Vagina (tissue), 2 donors: ENCODE data around the gene ERBB4. TPM values are rescaled to one million over a fixed set of nuclear protein-coding genes. Genes with fewer than 3 reads are reported as not detected.

Experiments used
- DNase-seq, 2 donors: peaks; one replicate each; pipeline ENCODE4 v3.0.0-alpha.2; 2017; ENCODE audit errors: extremely low spot score in 2 of 2
- H3K27ac ChIP-seq: fragments of 200-600 bp; sonication (generic); one replicate; pipeline ENCODE4 v1.5.1; 2019
- H3K27me3 ChIP-seq: fragments of 200-600 bp; sonication (generic); one replicate; pipeline ENCODE4 v1.5.1; 2019
- H3K36me3 ChIP-seq, 2 donors: fragments of 200-600 bp; sonication (generic); one replicate each; pipeline ENCODE4 v1.5.1; 2017 to 2019
- H3K4me1 ChIP-seq: fragments of 200-600 bp; sonication (generic); one replicate; pipeline ENCODE4 v1.5.1; 2019
- H3K4me3 ChIP-seq, 2 donors: fragments of 200-600 bp; sonication (generic); 1 replicate in 1 of 2; 2 replicates in 1 of 2; pipeline ENCODE4 v1.5.1; 2016 to 2019
- H3K9me3 ChIP-seq: fragments of 200-600 bp; sonication (generic); one replicate; pipeline ENCODE4 v1.5.1; 2019
- CTCF ChIP-seq, 3 experiments: fragments of 450-650 bp in 2 of 3; fragments of 200-600 bp in 1 of 3; sonication (generic) in 1 of 3; IDR thresholded peaks; one replicate each; pipeline ENCODE4 v1.5.1; 2017 to 2019; ENCODE audit warnings: antibody characterized with exemption in 3 of 3, mild to moderate bottlenecking in 2 of 3, moderate library complexity in 2 of 3
- POLR2A ChIP-seq, 2 donors: fragments of 450-650 bp; IDR thresholded peaks; one replicate each; pipeline ENCODE4 v1.6.1; 2017; ENCODE audit warnings: antibody characterized with exemption in 2 of 2, mild to moderate bottlenecking in 2 of 2, moderate library complexity in 2 of 2
- POLR2AphosphoS5 ChIP-seq, 2 donors: sonication (generic); formaldehyde crosslinking; IDR thresholded peaks; one replicate each; pipeline ENCODE4 v1.9.0; 2017; ENCODE audit warnings: antibody characterized with exemption in 2 of 2, mild to moderate bottlenecking in 2 of 2, low read depth in 1 of 2; ENCODE audit not compliant: insufficient read depth in 1 of 2
- intact Hi-C: fragments of 100-400 bp; cut with DNase I; formaldehyde crosslinking; loops from one replicate; pipeline ENCODE4 v1.15.1; 2023
- total RNA-seq: library from RNA; depleted of rRNA; stranded (reverse); fragments of >200 nt; gene quantifications from one replicate; pipeline ENCODE4 v1.2.3, GENCODE V29; 2016

The ERBB4 gene
- total RNA-seq, 1 donor from 2014 or later, result 0.25 TPM

- intact Hi-C loops, result no loop called here
These were observed 208.3 kb downstream of the ERBB4 start for GRCh38 chr2:212330263-212330662.

GRCh38 chr2:212328712-212329496 lies 209.7 kb downstream of the ERBB4 start:
- Histone ChIP-seq H3K36me3 (no peaks in the 10 kb centered on the region), H3K4me1 (no peaks in the 10 kb centered on the region), H3K9me3 (no peaks in the 10 kb centered on the region), H3K27ac (no peak overlapping the region), H3K4me3 (no peak overlapping the region), H3K27me3 (no peaks in the 10 kb centered on the region)
- intact Hi-C loops, result no loop called here
- no peak for TF ChIP-seq POLR2A (IDR thresholded peaks at IDR 0.05)
- TF ChIP-seq POLR2AphosphoS5 (IDR thresholded peaks at IDR 0.05; ENCODE audit: insufficient read depth in 1 of 2, low read depth in 1 of 2), result no peak
- no peak for TF ChIP-seq CTCF (IDR thresholded peaks at IDR 0.05)
- DNase-seq, result no peak

More at GRCh38 chr2:212330263-212330662, 208.3 kb downstream of the ERBB4 start:
- no peak for TF ChIP-seq CTCF (IDR thresholded peaks at IDR 0.05)
- no peak for TF ChIP-seq POLR2AphosphoS5 (IDR thresholded peaks at IDR 0.05; ENCODE audit: insufficient read depth in 1 of 2, low read depth in 1 of 2)
- TF ChIP-seq POLR2A (IDR thresholded peaks at IDR 0.05), result no peak
- no peak for DNase-seq
- Histone ChIP-seq H3K36me3 (no peaks in the 10 kb centered on the region), H3K27me3 (no peaks in the 10 kb centered on the region), H3K4me3 (no peak overlapping the region), H3K27ac (no peak overlapping the region), H3K9me3 (no peaks in the 10 kb centered on the region), H3K4me1 (no peaks in the 10 kb centered on the region)

- intact Hi-C loops, result no loop called here
- H3K4me1 ChIP-seq, result no peaks in the 10 kb centered on the region
- DNase-seq, result no peak
- H3K9me3 ChIP-seq, result no peaks in the 10 kb centered on the region
- no peak overlapping the region for H3K4me3 ChIP-seq
- no peaks in the 10 kb centered on the region for H3K36me3 ChIP-seq
- TF ChIP-seq POLR2AphosphoS5 (IDR thresholded peaks at IDR 0.05; ENCODE audit: insufficient read depth in 1 of 2, low read depth in 1 of 2) (no peak), POLR2A (IDR thresholded peaks at IDR 0.05) (no peak), CTCF (IDR thresholded peaks at IDR 0.05) (no peak)
- H3K27ac ChIP-seq, result no peak overlapping the region
- H3K27me3 ChIP-seq, result no peaks in the 10 kb centered on the region
These were observed 210.5 kb downstream of the ERBB4 start for GRCh38 chr2:212328136-212328535.

- Histone ChIP-seq H3K36me3 (no peaks in the 10 kb centered on the region), H3K9me3 (no peaks in the 10 kb centered on the region), H3K27me3 (no peaks in the 10 kb centered on the region), H3K4me1 (no peaks in the 10 kb centered on the region), H3K4me3 (no peak overlapping the region), H3K27ac (no peak overlapping the region)
- TF ChIP-seq CTCF (IDR thresholded peaks at IDR 0.05) (no peak), POLR2AphosphoS5 (IDR thresholded peaks at IDR 0.05; ENCODE audit: insufficient read depth in 1 of 2, low read depth in 1 of 2) (no peak), POLR2A (IDR thresholded peaks at IDR 0.05) (no peak)
- no peak for DNase-seq
- intact Hi-C loops, result no loop called here
These were observed 211.3 kb downstream of the ERBB4 start for GRCh38 chr2:212327171-212327809.

GRCh38 chr2:212318636-212319035 lies 220.0 kb downstream of the ERBB4 start:
- intact Hi-C loops, result no loop called here
- Histone ChIP-seq H3K4me1 (no peaks in the 10 kb centered on the region), H3K4me3 (no peak overlapping the region), H3K36me3 (no peaks in the 10 kb centered on the region), H3K27ac (no peak overlapping the region), H3K9me3 (no peaks in the 10 kb centered on the region), H3K27me3 (no peaks in the 10 kb centered on the region)
- TF ChIP-seq CTCF (IDR thresholded peaks at IDR 0.05) (no peak), POLR2A (IDR thresholded peaks at IDR 0.05) (no peak), POLR2AphosphoS5 (IDR thresholded peaks at IDR 0.05; ENCODE audit: insufficient read depth in 1 of 2, low read depth in 1 of 2) (no peak)
- DNase-seq, result no peak
